Measurements from ENCODE around the gene NEURL1B.

The NEURL1B gene

DNA sequence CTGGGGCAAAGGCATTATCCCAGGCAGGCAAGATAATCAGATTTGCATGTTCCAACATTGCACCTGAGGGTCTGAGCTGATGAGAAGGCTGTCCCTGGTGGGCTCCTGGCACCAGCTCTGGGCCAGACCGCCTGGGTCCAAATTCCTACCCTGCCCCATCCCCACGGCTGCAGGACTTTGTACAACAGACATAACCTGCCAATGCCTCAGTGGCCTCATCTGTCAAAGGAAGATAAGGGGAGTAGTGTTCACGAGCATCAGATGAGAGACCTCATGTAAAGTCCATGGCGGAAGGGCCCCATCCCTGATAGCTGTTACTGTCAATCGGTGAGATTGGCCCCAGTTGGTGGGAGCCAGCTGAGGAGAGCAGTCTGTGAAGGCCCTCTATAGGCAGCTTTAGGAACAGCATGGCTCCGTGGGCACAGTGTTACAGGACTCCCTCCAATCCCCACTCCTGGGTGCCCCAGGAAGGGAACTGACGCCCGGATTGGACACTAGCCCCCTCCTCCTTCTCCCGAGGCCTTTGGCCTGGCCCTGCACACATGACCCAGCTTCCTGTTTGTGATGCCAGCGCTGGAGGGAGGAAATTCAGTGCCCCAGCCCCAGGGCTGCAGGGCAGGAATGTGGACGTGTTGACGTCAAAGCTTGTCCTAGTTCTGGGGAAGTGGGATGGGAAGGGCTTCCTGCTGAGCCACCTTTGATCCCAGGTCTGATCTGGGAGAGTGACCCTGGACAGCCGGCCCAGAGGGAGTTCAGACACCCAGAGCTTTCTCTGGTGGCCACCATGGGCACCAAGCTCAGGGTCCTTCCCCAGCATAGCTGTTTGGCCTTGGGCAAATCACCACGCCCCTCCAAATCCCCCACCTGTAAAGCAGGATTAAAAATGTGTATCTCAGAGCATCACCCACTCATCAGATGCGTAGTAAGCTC lies 73.7 kb downstream of the NEURL1B start:
- DNase-seq (ENCODE audit: low read depth in 2 of 2) = peak; percentile 36

- no peak for DNase-seq (ENCODE audit: low read depth in 2 of 2)
Measured at GRCh38 chr5:172715421-172715780, 74.3 kb downstream of the NEURL1B start.

DNA sequence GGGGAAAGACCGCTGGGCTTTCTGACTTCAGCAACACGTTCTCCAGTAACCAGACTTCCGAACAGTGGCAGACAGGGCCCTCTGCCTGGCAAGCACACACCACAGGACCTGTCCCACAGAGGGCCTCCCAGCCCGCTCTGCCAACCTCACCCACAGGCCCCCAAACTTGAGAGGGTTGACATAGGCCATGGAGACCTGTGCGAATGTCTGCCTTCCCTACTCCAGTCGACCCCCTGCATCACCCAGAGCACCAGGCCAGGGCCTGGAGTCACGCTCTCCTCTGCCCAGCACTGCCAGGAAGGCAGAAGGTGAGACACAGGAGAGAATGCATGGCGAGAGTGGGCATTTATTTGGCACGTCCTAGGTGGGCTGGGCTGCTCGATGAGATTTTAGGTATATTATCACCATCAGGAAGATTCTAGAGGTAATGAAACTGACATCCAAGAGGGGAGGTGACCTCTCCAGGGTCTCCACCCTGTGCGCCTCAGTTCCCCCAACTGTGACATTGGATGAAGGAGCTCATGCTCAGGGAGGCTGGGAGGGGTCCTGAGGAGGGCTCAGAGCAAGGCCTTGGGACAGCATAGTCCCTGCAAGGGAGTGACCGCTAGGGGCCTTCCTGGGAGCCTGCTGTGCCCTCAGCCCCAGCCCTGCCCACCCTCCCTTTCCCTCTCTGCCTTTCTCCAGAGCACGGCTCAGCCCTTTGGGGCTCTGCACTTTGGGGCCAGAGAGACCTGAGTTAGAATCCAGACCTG lies 75.0 kb downstream of the NEURL1B start:
- no peak for DNase-seq (ENCODE audit: low read depth in 2 of 2)

- DNase-seq (ENCODE audit: low read depth in 2 of 2) = peak; percentile 60 to 71
Measured at GRCh38 chr5:172716796-172717313, 75.8 kb downstream of the NEURL1B start.

- no peak for DNase-seq (ENCODE audit: low read depth in 2 of 2)
Measured at GRCh38 chr5:172717481-172718195, 76.6 kb downstream of the NEURL1B start.

DNA sequence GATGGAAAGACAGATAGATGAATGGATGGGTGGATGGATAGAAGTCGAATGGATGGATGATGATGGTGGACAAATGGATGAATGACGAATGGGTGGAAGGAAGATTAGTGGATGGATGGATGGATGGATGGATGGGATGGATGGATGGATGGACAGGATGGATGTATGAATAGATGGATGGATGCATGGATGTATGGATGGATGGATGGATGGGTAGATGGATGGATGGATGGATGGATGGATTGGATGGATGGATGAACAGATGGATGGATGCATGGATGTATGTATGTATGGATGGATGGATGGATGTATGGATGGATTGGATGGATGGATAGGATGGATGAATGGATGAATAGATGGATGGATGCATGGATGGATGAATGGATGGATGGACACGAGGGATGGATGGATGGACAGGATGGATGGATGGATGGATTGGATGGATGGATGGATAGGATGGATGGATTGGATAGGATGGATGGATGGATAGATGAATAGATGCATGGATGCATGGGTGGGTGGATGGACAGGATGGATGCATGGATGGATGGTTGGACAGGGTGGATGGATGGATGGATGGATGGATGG lies 77.6 kb downstream of the NEURL1B start:
- no peak for DNase-seq (ENCODE audit: low read depth in 2 of 2)

DNA sequence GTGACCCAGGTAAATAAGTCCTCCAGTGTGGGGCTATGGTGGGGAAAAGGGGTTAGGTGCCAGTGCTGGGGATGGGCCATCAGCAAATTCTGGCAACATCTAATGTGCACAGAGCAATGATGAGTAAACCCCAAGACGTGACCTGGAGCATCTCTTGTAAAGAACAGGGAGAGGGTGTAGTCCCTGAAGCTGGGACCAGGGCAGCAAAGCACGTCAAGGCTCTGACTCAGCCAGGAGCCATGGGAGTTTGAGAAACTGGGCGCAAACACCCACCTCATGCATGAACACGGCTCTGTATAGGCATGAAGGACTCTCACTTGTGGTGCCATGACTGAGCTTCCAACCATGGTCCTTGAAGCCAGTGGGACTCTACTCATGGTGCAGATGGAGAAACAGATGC lies 78.1 kb downstream of the NEURL1B start:
- DNase-seq (ENCODE audit: low read depth in 2 of 2) = no peak

- DNase-seq (ENCODE audit: low read depth in 2 of 2) = no peak
Measured at GRCh38 chr5:172720655-172721054, 79.6 kb downstream of the NEURL1B start.

- DNase-seq (ENCODE audit: low read depth in 2 of 2) = no peak
Measured at GRCh38 chr5:172721455-172722326, 80.6 kb downstream of the NEURL1B start.

DNA sequence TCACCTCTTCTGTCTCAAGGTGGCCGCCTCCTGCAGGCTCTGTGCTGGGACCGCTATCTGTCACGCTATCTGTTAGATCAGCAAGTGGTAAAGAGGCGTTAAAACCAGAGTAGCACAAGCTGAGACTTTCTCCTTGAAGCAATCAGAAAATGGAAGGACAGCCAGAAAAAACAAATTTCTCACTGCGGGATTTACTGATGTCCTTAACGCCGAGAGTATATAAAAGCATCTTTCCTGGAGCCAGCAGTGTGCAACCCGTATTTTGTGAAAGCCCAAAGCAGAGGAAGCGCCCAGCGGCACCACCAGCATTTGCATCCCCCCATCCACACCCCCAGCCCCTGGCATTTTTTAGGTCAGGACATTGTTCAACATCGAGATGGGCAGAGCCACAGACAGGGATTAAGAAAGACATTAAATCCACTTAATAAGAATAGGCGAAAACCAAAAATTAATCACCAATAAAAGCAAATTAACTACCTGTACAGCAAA lies 81.3 kb downstream of the NEURL1B start:
- DNase-seq (ENCODE audit: low read depth in 2 of 2) = peak in 1 of 2 donors; percentile 11

DNA sequence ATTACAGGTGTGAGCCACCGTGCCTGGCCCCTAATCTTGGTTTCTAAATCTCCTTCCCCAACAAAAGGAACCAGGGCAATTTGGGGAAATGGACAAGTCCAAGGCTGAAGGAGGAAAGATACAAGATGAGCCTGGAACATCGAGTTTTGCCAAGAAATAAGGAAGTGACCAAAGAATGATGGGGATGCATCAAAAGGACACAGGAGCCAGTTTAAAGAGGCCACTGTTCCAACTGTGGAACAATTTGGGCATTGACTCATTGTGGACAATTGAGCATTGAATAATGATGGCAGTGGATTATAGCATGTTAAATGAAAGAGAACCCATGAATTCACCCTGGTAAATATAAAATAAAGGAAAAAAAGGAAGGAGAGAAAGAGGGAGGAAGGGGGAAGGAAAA lies 82.4 kb downstream of the NEURL1B start:
- DNase-seq (ENCODE audit: low read depth in 2 of 2) = no peak

- no peak for DNase-seq (ENCODE audit: low read depth in 2 of 2)
Measured at GRCh38 chr5:172724242-172725183, 83.5 kb downstream of the NEURL1B start.

- no peak for DNase-seq (ENCODE audit: low read depth in 2 of 2)
Measured at GRCh38 chr5:172725273-172725672, 84.2 kb downstream of the NEURL1B start.

- DNase-seq (ENCODE audit: low read depth in 2 of 2) = no peak
Measured at GRCh38 chr5:172725785-172726184, 84.7 kb downstream of the NEURL1B start.

- no peak for DNase-seq (ENCODE audit: low read depth in 2 of 2)
Measured at GRCh38 chr5:172726966-172727365, 85.9 kb downstream of the NEURL1B start.

- DNase-seq (ENCODE audit: low read depth in 2 of 2) = no peak
Measured at GRCh38 chr5:172727551-172727950, 86.5 kb downstream of the NEURL1B start.

DNA sequence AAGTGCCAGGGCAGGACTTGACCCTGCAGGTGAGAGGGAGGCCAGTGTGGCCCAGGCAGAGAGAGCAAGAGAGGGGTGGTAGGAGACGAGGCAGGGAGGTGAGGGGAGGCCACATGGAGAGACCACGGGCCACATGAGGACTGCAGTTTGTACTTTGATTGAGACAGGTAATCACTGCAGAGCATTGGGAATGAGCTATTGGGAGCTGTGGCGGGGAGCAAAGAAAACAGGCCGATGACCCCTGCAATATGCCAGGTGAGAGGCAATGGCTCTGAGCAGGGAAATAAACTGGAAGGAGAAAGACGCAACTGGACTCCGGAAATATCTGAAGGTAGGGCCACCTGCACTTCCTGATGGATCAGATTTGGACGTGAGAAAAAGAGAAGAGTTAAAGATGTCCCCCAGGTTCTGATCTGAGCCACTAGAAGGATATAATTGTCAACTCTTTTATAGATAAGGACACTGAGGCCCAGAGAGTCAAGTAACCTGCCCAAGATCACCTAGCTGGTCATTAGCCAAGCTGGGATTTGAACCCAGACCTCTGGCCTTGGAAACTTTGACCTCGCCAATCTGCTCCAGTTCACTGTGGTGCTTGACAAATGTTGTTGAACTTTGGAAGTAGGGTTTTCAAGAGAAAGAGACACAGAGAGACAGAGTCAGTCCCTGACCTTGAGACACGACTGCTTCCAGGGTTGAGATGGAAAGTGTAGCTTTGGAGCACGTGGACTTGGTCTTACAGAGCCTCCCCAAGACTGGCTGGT lies 87.6 kb downstream of the NEURL1B start:
- no peak for DNase-seq (ENCODE audit: low read depth in 2 of 2)

DNA sequence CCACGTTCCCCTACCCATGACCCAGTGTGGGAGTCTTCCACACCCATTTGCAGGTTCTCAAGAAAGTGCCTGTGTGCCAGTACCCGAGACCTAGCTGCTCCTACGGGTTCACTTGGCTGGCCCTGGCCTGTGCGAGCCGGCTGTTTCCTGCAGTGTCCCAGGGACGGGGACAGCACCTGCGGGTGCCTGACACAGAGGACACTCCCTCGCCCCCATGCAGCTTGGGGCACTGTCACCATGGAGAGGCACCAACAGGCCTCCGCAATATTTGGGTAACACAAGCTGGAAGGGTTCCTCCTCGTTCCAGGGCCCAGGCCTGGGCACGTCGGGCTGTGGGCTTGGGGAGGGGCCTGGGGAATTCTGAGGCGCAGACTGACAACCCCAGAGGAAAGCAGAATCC lies 88.5 kb downstream of the NEURL1B start:
- DNase-seq (ENCODE audit: low read depth in 2 of 2) = no peak

GRCh38 chr5:172730222-172730621 lies 89.2 kb downstream of the NEURL1B start:
- DNase-seq (ENCODE audit: low read depth in 2 of 2) = no peak

All from activated CD8-positive, alpha-beta memory T cell treated with anti-CD3 and anti-CD28 coated beads for 4 hours (primary cell).